IMR-90 (cell line): ENCODE measurements around the gene TOMM20. TPM values are rescaled to one million over a fixed set of nuclear protein-coding genes. Genes with fewer than 3 reads are reported as not detected.

Experiments
- ATAC-seq: fragments of 200-7000 bp; cut with Tn5 transposase; 2 replicates; pipeline ENCODE4 v1.9.1; 2020; ENCODE audit warnings: low read depth, mild to moderate bottlenecking, moderate library complexity
- BruUV-seq: library from RNA; stranded (reverse); fragments of 400-500 nt; replicated peaks from 2 replicates; lab custom pipeline; 2021; lab: Mats Ljungman, UMichigan
- CTCF ChIA-PET: fragments of 300-600 bp; formaldehyde crosslinking; extraction: SDS; loops from one replicate; lab custom pipeline; 2021; ENCODE audit warnings: antibody characterized with exemption; lab: Yijun Ruan, JAX
- POLR2A ChIA-PET: fragments of 300-600 bp; sonication (Branson Sonifier 250); formaldehyde crosslinking; loops from one replicate; lab custom pipeline; 2022; ENCODE audit warnings: antibody characterized with exemption; ENCODE audit not compliant: unreplicated experiment; lab: Charles Lee
- DNase-seq: peaks from one replicate; pipeline ENCODE4 v3.0.0; 2013
- H2AFZ ChIP-seq: replicated peaks from 2 replicates; pipeline ENCODE3; 2013; ENCODE audit warnings: low read length, mild to moderate bottlenecking; ENCODE audit not compliant: poor library complexity
- H2AK5ac ChIP-seq: 2 replicates; pipeline ENCODE4 v1.6.1; 2013; ENCODE audit warnings: low read depth, low read length, inconsistent platforms
- H2AK9ac ChIP-seq: replicated peaks from 2 replicates; pipeline ENCODE3; 2013; ENCODE audit warnings: mild to moderate bottlenecking, low read depth, low read length, moderate library complexity; ENCODE audit not compliant: poor library complexity
- H2BK120ac ChIP-seq: 2 replicates; pipeline ENCODE4 v1.6.1; 2013; ENCODE audit warnings: low read depth, low read length, inconsistent platforms
- H2BK15ac ChIP-seq: 3 replicates; pipeline ENCODE4 v1.6.1; 2013; ENCODE audit warnings: low read depth, low read length, inconsistent platforms
- H2BK20ac ChIP-seq: 2 replicates; pipeline ENCODE4 v1.6.1; 2013; ENCODE audit warnings: low read depth, mild to moderate bottlenecking, inconsistent platforms, low read length, moderate library complexity
- H2BK5ac ChIP-seq: 2 replicates; pipeline ENCODE4 v1.6.1; 2013; ENCODE audit warnings: mild to moderate bottlenecking, low read depth, low read length, inconsistent platforms; ENCODE audit not compliant: poor library complexity, severe bottlenecking
- H3K14ac ChIP-seq: replicated peaks from 2 replicates; pipeline ENCODE4 v1.6.1; 2013; ENCODE audit warnings: low read depth, low read length, inconsistent platforms
- H3K18ac ChIP-seq: 2 replicates; pipeline ENCODE4 v1.6.1; 2013; ENCODE audit warnings: low read depth, low read length, control low read depth
- H3K23ac ChIP-seq: 2 replicates; pipeline ENCODE4 v1.6.1; 2013; ENCODE audit warnings: low read depth, low read length, inconsistent platforms
- H3K27ac ChIP-seq: 2 replicates; pipeline ENCODE4 v1.5.1; 2013; ENCODE audit warnings: mild to moderate bottlenecking, control low read depth, low read length; ENCODE audit not compliant: insufficient read depth
- H3K27me3 ChIP-seq: 2 replicates; pipeline ENCODE4 v1.6.1; 2013; ENCODE audit warnings: low read length; ENCODE audit not compliant: control insufficient read depth, insufficient read depth
- H3K36me3 ChIP-seq: 2 replicates; pipeline ENCODE4 v1.6.1; 2013; ENCODE audit warnings: low read length, mixed read lengths; ENCODE audit not compliant: control insufficient read depth, insufficient read depth
- H3K4ac ChIP-seq: 2 replicates; pipeline ENCODE4 v1.6.1; 2013; ENCODE audit warnings: low read depth, low read length, inconsistent platforms
- H3K4me1 ChIP-seq: 2 replicates; pipeline ENCODE4 v1.6.1; 2013; ENCODE audit warnings: low read length, mixed read lengths; ENCODE audit not compliant: control insufficient read depth, insufficient read depth
- H3K4me2 ChIP-seq: 2 replicates; pipeline ENCODE4 v1.6.1; 2013; ENCODE audit warnings: low read depth, mild to moderate bottlenecking, control low read depth, low read length, moderate library complexity
- H3K4me3 ChIP-seq: 2 replicates; pipeline ENCODE4 v1.5.1; 2013; ENCODE audit warnings: low read depth, mild to moderate bottlenecking, control low read depth, low read length, moderate library complexity; ENCODE audit not compliant: insufficient read depth
- H3K56ac ChIP-seq: 2 replicates; pipeline ENCODE4 v1.6.1; 2013; ENCODE audit warnings: low read length, inconsistent platforms; ENCODE audit not compliant: insufficient read depth; ENCODE audit errors: extremely low read depth
- H3K79me1 ChIP-seq, 2 experiments: 2 replicates each; pipeline ENCODE4 v1.6.1; 2013; ENCODE audit warnings: low read length in 2 of 2, inconsistent platforms in 1 of 2, low read depth in 1 of 2
- H3K9ac ChIP-seq: 2 replicates; pipeline ENCODE4 v1.6.1; 2013; ENCODE audit warnings: low read depth, low read length, control low read depth
- H3K9me1 ChIP-seq: 2 replicates; pipeline ENCODE4 v1.6.1; 2013; ENCODE audit warnings: low read length, inconsistent platforms; ENCODE audit not compliant: insufficient read depth
- H3K9me3 ChIP-seq: 2 replicates; pipeline ENCODE4 v1.6.1; 2013; ENCODE audit warnings: low read length; ENCODE audit not compliant: control insufficient read depth, insufficient read depth
- H4K20me1 ChIP-seq: 2 replicates; pipeline ENCODE4 v1.6.1; 2013; ENCODE audit warnings: low read length, inconsistent platforms; ENCODE audit not compliant: insufficient read depth
- H4K5ac ChIP-seq: 2 replicates; pipeline ENCODE4 v1.6.1; 2013; ENCODE audit warnings: mild to moderate bottlenecking, low read depth, low read length, control low read depth
- H4K8ac ChIP-seq, 2 experiments: 2 replicates each; pipeline ENCODE4 v1.6.1; 2013; ENCODE audit warnings: low read depth in 2 of 2, low read length in 2 of 2, control low read depth in 1 of 2, inconsistent platforms in 1 of 2
- H4K91ac ChIP-seq: 2 replicates; pipeline ENCODE4 v1.6.1; 2013; ENCODE audit warnings: low read depth, low read length, inconsistent platforms; ENCODE audit not compliant: insufficient read depth
- BHLHE40 ChIP-seq: fragments of 150-350 bp; IDR thresholded peaks from 2 replicates; pipeline ENCODE4 v1.6.1; 2016; ENCODE audit warnings: mild to moderate bottlenecking, low read depth, low read length
- CEBPB ChIP-seq: IDR thresholded peaks from 2 replicates; pipeline ENCODE4 v1.6.1; 2012; ENCODE audit warnings: low read depth, low read length, improper control_type of control experiment
- CHD1 ChIP-seq: IDR thresholded peaks from 2 replicates; pipeline ENCODE4 v1.6.1; 2012; ENCODE audit warnings: low read depth, low read length, improper control_type of control experiment
- ELK1 ChIP-seq: fragments of 150-350 bp; IDR thresholded peaks from 2 replicates; pipeline ENCODE4 v1.6.1; 2016; ENCODE audit warnings: low read depth, mild to moderate bottlenecking, low read length, moderate library complexity, borderline replicate concordance
- MAFK ChIP-seq: IDR thresholded peaks from 2 replicates; pipeline ENCODE4 v1.6.1; 2012; ENCODE audit warnings: low read depth, low read length, improper control_type of control experiment
- MAZ ChIP-seq: IDR thresholded peaks from 2 replicates; pipeline ENCODE4 v1.6.1; 2012; ENCODE audit warnings: low read depth, mild to moderate bottlenecking, low read length, improper control_type of control experiment, moderate library complexity, borderline replicate concordance
- MXI1 ChIP-seq: IDR thresholded peaks from 2 replicates; pipeline ENCODE4 v1.6.1; 2012; ENCODE audit warnings: low read depth, mild to moderate bottlenecking, low read length, moderate library complexity, borderline replicate concordance
- POLR2A ChIP-seq: IDR thresholded peaks from 2 replicates; pipeline ENCODE4 v1.6.1; 2012; ENCODE audit warnings: mild to moderate bottlenecking, low read depth, low read length
- RAD21 ChIP-seq: IDR thresholded peaks from 2 replicates; pipeline ENCODE4 v1.6.1; 2012; ENCODE audit warnings: low read length, improper control_type of control experiment
- RCOR1 ChIP-seq: IDR thresholded peaks from 2 replicates; pipeline ENCODE4 v1.6.1; 2012; ENCODE audit warnings: mild to moderate bottlenecking, low read length, improper control_type of control experiment; ENCODE audit not compliant: insufficient replicate concordance
- RFX5 ChIP-seq: IDR thresholded peaks from 2 replicates; pipeline ENCODE4 v1.8.0; 2012; ENCODE audit warnings: low read depth, mild to moderate bottlenecking, low read length, moderate library complexity
- SMC3 ChIP-seq: fragments of 150-350 bp; IDR thresholded peaks from 2 replicates; pipeline ENCODE4 v1.6.1; 2016; ENCODE audit warnings: low read depth, mild to moderate bottlenecking, antibody characterized with exemption, low read length, moderate library complexity
- WGBS, 2 experiments: methylation state at CpG; one replicate each; pipeline versions ENCODE4 v1.1.5 to v1.1.7; 2013; ENCODE audit warnings: missing lambda C conversion rate in 2 of 2; ENCODE audit not compliant: insufficient read length in 1 of 2; ENCODE audit errors: extremely low coverage in 2 of 2; 5-methylcytosine and 5-hydroxymethylcytosine counted together
- dilution Hi-C: fragments of 300-500 bp; cut with HindIII; formaldehyde crosslinking; loops from one replicate; pipeline ENCODE4 v1.14.3; 2018; ENCODE audit warnings: low sequenced_read_pairs; ENCODE audit not compliant: unreplicated experiment
- in situ Hi-C: fragments of 300-500 bp; cut with MboI; formaldehyde crosslinking; loops from 3 replicates; pipeline ENCODE4 v1.14.3; 2019; ENCODE audit warnings: low sequenced_read_pairs, inconsistent platforms, mixed read lengths
- intact Hi-C: fragments of 100-400 bp; cut with micrococcal nuclease; formaldehyde crosslinking; loops from 2 replicates; pipeline ENCODE4 v1.10.0; 2022
- polyA plus RNA-seq, 3 experiments: library from polyadenylated mRNA; depleted of rRNA; stranded (reverse); fragments of >200 nt; gene quantifications; 2 replicates each; pipeline ENCODE4 v1.2.3, GENCODE V29; 2012; ENCODE audit warnings: low replicate concordance in 1 of 3
- total RNA-seq: library from RNA; depleted of rRNA; stranded (reverse); fragments of >200 nt; gene quantifications from 2 replicates; pipeline ENCODE4 v1.2.3, GENCODE V29; 2012
- TF ChIP-seq, protein P1 (sequence below): conservative IDR thresholded peaks from 2 replicates; pipeline ENCODE4 v1.5.1; 2012; ENCODE audit warnings: mild to moderate bottlenecking, low read depth, low read length, improper control_type of control experiment
- TF ChIP-seq, protein P2 (sequence below): fragments of 150-350 bp; IDR thresholded peaks from 2 replicates; pipeline ENCODE4 v1.6.1; 2017; ENCODE audit warnings: mild to moderate bottlenecking, antibody characterized with exemption, low read length, low read depth

TOMM20 gene
- total and polyA plus RNA-seq, 2 of the 4 experiments (the other 2 are of a cell fraction): 75.3 to 84.4 TPM

DNA sequence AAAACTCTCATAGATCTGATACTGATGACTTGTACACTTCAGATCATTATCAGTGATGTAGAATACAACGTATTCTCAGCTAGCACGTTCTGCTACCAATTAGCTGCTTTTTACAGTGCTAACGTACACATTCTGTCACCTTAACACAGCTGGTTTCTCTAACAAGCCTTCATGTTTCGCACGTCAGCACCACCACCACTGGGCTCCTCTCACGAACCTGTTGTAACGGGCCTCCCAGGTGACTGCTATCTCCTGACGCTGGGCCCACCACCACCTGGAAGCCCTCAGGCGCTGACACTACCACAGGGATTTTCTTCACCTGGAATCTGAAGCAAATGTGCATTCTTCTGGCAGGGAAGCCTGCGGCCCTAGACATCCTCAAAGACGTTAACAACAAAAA, 19.8 kb downstream of the TOMM20 start:
- H4K5ac ChIP-seq: no peak overlapping the region
- H3K14ac ChIP-seq: no peak overlapping the region
- no peak overlapping the region for H4K91ac ChIP-seq
- peaks cover 16% of the 10 kb centered on the region for H4K20me1 ChIP-seq
- ATAC-seq (no peak), DNase-seq (no peak)
- TF ChIP-seq RFX5 (no peak), MAFK (no peak), RAD21 (no peak), POLR2A (no peak), SMC3 (no peak), MAZ (no peak), RCOR1 (no peak), ELK1 (no peak), CEBPB (no peak), MXI1 (no peak), CHD1 (no peak), BHLHE40 (no peak)
- TF ChIP-seq, protein P1, sequence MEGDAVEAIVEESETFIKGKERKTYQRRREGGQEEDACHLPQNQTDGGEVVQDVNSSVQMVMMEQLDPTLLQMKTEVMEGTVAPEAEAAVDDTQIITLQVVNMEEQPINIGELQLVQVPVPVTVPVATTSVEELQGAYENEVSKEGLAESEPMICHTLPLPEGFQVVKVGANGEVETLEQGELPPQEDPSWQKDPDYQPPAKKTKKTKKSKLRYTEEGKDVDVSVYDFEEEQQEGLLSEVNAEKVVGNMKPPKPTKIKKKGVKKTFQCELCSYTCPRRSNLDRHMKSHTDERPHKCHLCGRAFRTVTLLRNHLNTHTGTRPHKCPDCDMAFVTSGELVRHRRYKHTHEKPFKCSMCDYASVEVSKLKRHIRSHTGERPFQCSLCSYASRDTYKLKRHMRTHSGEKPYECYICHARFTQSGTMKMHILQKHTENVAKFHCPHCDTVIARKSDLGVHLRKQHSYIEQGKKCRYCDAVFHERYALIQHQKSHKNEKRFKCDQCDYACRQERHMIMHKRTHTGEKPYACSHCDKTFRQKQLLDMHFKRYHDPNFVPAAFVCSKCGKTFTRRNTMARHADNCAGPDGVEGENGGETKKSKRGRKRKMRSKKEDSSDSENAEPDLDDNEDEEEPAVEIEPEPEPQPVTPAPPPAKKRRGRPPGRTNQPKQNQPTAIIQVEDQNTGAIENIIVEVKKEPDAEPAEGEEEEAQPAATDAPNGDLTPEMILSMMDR: no peak
- TF ChIP-seq, protein P2, sequence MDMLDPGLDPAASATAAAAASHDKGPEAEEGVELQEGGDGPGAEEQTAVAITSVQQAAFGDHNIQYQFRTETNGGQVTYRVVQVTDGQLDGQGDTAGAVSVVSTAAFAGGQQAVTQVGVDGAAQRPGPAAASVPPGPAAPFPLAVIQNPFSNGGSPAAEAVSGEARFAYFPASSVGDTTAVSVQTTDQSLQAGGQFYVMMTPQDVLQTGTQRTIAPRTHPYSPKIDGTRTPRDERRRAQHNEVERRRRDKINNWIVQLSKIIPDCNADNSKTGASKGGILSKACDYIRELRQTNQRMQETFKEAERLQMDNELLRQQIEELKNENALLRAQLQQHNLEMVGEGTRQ: no peak
- H2AK5ac ChIP-seq: no peak overlapping the region
- H3K18ac ChIP-seq: no peak overlapping the region
- H3K9ac ChIP-seq: no peak overlapping the region
- WGBS, 2 experiments: 92% methylated on average over 5 of the region's 11 CpGs; no CpG with 5 or more reads in 1 of the 2 experiments
- no peak overlapping the region for H2BK20ac ChIP-seq
- dilution Hi-C loops: no loop called here
- no peak overlapping the region for H2AFZ ChIP-seq
- no peak overlapping the region for H3K4me3 ChIP-seq
- POLR2A ChIA-PET: no interaction called here
- H3K4me2 ChIP-seq: no peak overlapping the region
- H3K27me3 ChIP-seq: no peaks in the 10 kb centered on the region
- no peak overlapping the region for H2AK9ac ChIP-seq
- no peak overlapping the region for H2BK15ac ChIP-seq
- CTCF ChIA-PET: no interaction called here
- H3K56ac ChIP-seq: no peak overlapping the region
- H3K36me3 ChIP-seq: peaks cover 36% of the 10 kb centered on the region
- H3K23ac ChIP-seq: no peak overlapping the region
- H2BK120ac ChIP-seq: no peak overlapping the region
- H3K79me1 ChIP-seq: peaks cover 39 to 69% of the 10 kb centered on the region in 2 experiments
- peaks cover 14% of the 10 kb centered on the region for H3K9me1 ChIP-seq
- intact Hi-C loops: no loop called here
- in situ Hi-C loops: loop anchor here (10.0 to 25.0 kb wide), 2 partner anchors 306 to 972 kb away; no protein-coding TSS in a partner anchor
- no TSS peak for BruUV-seq
- no peak overlapping the region for H3K4ac ChIP-seq
- no peak overlapping the region for H2BK5ac ChIP-seq
- no peaks in the 10 kb centered on the region for H3K9me3 ChIP-seq
- no peak overlapping the region for H4K8ac ChIP-seq
- no peak overlapping the region for H3K27ac ChIP-seq
- H3K4me1 ChIP-seq: peaks cover 8% of the 10 kb centered on the region
